Hepatocyte (in vitro differentiated cells): ENCODE measurements around the gene ZNF605.
A peak's percentile ranks its signal among the peaks of the same experiment; 100 is the strongest.

Experiments
- EZH2 ChIP-seq: fragments of 200-600 bp; sonication (generic); IDR thresholded peaks from 2 replicates; pipeline ENCODE4 v1.6.1; 2016; ENCODE audit warnings: antibody characterized with exemption, mild to moderate bottlenecking, borderline replicate concordance
- EZH2phosphoT487 ChIP-seq: fragments of 200-600 bp; sonication (generic); IDR thresholded peaks from one replicate; pipeline ENCODE4 v1.6.1; 2018; ENCODE audit warnings: antibody characterized with exemption, mild to moderate bottlenecking, low read depth, moderate library complexity; ENCODE audit not compliant: unreplicated experiment, severe bottlenecking
- TF ChIP-seq, protein P1 (sequence below): fragments of 200-600 bp; sonication (generic); IDR thresholded peaks from 2 replicates; pipeline ENCODE4 v1.5.1; 2016; ENCODE audit warnings: antibody characterized with exemption, mild to moderate bottlenecking; ENCODE audit not compliant: poor library complexity

DNA sequence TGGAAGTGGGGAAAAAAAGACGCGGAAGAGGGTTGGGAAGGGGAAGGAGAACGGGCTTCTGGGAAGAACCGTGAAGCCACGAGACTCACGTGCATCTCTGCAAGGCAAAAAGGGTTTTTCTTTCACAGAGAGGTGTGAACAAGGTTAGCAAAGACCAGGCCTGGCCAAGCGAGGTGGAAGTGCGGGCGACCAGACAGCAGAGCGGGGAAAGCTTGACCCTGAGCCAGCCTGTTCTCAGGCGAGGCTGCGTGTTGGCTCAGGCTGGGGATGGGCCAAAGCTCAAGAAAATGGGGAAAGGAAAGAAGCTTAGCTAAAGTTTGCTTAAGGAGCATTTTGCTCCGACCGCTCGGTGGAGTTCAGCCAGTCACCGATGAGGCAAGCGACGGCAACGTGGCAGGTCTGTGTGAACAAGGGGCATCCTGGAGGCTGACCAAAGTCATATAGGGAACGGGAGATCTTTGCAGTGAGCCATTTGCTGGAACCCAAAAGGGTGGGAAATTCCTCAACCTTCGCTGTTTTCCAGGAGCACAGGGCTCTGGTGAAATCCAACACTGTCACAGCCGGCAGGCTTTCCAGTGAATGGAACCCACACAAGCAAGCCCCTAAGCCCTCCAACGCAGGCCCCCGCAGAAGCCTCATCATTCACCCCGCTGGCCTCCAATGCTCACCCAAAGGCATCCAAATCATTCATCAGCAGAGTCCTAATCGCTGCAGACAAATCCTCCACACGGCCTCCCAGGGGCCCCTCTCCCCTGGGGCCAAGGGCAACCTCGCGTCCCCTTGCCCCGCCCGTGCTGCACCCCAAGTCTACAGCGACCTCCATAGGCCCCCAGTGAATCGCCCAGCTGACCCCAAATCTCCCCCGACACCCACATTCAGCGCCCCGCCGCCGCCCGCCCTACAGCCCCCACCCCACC is 754 bp downstream of the ZNF605 start:
- TF ChIP-seq EZH2 (no peak), EZH2phosphoT487 (no peak)
- TF ChIP-seq, protein P1, sequence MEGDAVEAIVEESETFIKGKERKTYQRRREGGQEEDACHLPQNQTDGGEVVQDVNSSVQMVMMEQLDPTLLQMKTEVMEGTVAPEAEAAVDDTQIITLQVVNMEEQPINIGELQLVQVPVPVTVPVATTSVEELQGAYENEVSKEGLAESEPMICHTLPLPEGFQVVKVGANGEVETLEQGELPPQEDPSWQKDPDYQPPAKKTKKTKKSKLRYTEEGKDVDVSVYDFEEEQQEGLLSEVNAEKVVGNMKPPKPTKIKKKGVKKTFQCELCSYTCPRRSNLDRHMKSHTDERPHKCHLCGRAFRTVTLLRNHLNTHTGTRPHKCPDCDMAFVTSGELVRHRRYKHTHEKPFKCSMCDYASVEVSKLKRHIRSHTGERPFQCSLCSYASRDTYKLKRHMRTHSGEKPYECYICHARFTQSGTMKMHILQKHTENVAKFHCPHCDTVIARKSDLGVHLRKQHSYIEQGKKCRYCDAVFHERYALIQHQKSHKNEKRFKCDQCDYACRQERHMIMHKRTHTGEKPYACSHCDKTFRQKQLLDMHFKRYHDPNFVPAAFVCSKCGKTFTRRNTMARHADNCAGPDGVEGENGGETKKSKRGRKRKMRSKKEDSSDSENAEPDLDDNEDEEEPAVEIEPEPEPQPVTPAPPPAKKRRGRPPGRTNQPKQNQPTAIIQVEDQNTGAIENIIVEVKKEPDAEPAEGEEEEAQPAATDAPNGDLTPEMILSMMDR, result peak; percentile 18
